ENCODE data around the gene NXPE1. TPM values are rescaled to one million over a fixed set of nuclear protein-coding genes. Genes with fewer than 3 reads are reported as not detected.

NXPE1 gene
- total RNA-seq, 2 experiments from 2014 or later, result not detected

- Mint-ChIP-seq H3K36me3 (ENCODE audit: low read depth) (no peaks in the 10 kb centered on the region), H3K27me3 (ENCODE audit: low read depth) (peaks cover 11% of the 10 kb centered on the region), H3K27ac (no peak overlapping the region), H3K9me3 (no peaks in the 10 kb centered on the region), H3K4me3 (no peak overlapping the region), H3K4me1 (ENCODE audit: low read depth) (no peaks in the 10 kb centered on the region)
- CTCF ChIA-PET, result no interaction called here
- no peak for DNase-seq
- intact Hi-C loops (cut with micrococcal nuclease), result no loop called here
Observed at GRCh38 chr11:114596175-114596919, 36.7 kb upstream of the NXPE1 start.

GRCh38 chr11:114595571-114595970 lies 35.9 kb upstream of the NXPE1 start, which contains the start of gene NXPE4:
Gene NXPE4, minus strand, starts transcription at chr11:114595786. Its CDS starts 1,027 bp downstream, at chr11:114594759.
- no peak within 1 kb of the TSS for H3K4me3 Mint-ChIP-seq

DNA sequence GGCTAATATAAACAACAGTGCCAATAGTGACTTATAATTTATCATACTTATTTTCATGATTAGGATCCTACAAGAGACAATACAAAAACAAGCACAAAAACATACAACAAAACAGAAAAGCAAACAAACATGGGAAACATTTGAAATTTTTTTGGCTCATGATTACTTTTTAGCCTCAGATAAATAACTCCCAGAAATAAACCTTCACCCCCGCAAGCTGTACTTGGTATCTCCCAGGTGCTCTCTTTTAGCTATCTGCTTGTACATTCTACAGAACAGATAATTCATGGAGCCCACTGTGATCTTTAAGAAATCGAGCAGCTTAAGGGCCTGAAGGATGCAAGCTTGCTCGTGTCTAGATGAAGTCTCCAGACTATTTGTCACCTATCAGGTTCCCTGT lies 35.0 kb upstream of the NXPE1 start:
- no peak for DNase-seq
- Mint-ChIP-seq H3K4me3 (no peak overlapping the region), H3K27me3 (ENCODE audit: low read depth) (peaks cover 19% of the 10 kb centered on the region), H3K4me1 (ENCODE audit: low read depth) (no peaks in the 10 kb centered on the region), H3K27ac (no peak overlapping the region), H3K36me3 (ENCODE audit: low read depth) (no peaks in the 10 kb centered on the region), H3K9me3 (no peaks in the 10 kb centered on the region)
- intact Hi-C loops (cut with micrococcal nuclease), result no loop called here
- CTCF ChIA-PET, result no interaction called here

More at GRCh38 chr11:114595571-114595970, 35.9 kb upstream of the NXPE1 start, which contains the start of gene NXPE4:
- Mint-ChIP-seq H3K36me3 (ENCODE audit: low read depth) (no peaks in the 10 kb centered on the region), H3K4me1 (ENCODE audit: low read depth) (no peaks in the 10 kb centered on the region), H3K27me3 (ENCODE audit: low read depth) (peaks cover 18% of the 10 kb centered on the region), H3K27ac (no peak within 1 kb of the TSS), H3K9me3 (no peaks in the 10 kb centered on the region)
- intact Hi-C loops (cut with micrococcal nuclease), result no loop called here
- CTCF ChIA-PET, result no interaction called here
- DNase-seq, result no peak

DNA sequence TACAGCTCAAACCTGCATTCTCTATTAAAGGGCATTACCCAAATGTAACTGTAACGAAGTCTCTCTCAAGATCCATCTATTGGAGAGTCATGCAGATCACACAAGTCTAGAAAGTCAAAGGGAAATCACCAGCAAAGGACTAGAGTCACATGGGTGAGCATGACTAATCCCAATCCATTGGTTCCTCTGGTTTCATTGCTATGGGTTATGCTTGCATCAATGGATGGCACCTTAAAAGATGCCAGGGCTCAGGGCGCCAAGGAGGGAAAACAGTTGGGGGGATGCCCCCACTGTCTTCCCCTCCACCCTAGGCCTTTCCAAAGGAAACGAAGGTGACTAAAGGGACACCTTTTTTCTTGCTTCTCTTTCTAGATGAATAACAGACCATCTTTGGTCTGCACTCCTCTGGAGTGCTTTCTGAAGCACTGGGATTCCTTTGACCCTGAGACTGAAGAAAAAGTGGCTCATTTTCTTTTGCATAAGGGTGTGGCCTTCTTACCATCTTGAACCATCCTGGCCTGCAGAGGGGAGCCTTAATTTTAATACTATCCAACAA lies 27.8 kb upstream of the NXPE1 start:
- Mint-ChIP-seq H3K4me3 (no peak overlapping the region), H3K9me3 (peaks cover 23% of the 10 kb centered on the region), H3K4me1 (ENCODE audit: low read depth) (no peaks in the 10 kb centered on the region), H3K27me3 (ENCODE audit: low read depth) (peaks cover 18% of the 10 kb centered on the region), H3K27ac (no peak overlapping the region), H3K36me3 (ENCODE audit: low read depth) (peaks cover 4% of the 10 kb centered on the region)
- CTCF ChIA-PET, result interaction anchor here (0.7 kb wide), 1 partner anchor 219 kb away, joined by 4 read pairs; no protein-coding TSS in a partner anchor
- DNase-seq, result no peak
- intact Hi-C loops (cut with micrococcal nuclease), result no loop called here

DNA sequence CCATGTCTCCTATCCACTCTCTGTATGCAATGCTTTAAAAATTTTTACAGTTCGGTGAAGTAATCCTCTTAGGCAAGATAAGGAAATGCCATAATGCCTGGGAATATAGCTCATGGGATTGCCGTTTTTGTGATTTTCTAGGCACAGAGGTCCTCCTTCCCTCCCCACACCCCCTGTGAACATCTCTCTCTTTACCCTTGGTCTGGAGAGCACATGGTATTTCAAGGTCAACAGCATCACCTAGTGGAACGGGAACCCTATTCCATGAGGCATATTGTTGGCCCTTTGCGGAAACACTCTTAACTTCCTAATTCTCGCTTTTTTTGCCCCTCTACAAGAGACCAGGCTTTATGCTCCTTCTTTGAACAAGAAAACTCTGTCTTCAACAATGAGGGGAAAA lies 27.1 kb upstream of the NXPE1 start:
- Mint-ChIP-seq H3K4me3 (no peak overlapping the region), H3K36me3 (ENCODE audit: low read depth) (peaks cover 4% of the 10 kb centered on the region), H3K9me3 (peaks cover 23% of the 10 kb centered on the region), H3K27me3 (ENCODE audit: low read depth) (peaks cover 14% of the 10 kb centered on the region), H3K27ac (no peak overlapping the region), H3K4me1 (ENCODE audit: low read depth) (no peaks in the 10 kb centered on the region)
- CTCF ChIA-PET, result no interaction called here
- no peak for DNase-seq
- intact Hi-C loops (cut with micrococcal nuclease), result no loop called here

DNA sequence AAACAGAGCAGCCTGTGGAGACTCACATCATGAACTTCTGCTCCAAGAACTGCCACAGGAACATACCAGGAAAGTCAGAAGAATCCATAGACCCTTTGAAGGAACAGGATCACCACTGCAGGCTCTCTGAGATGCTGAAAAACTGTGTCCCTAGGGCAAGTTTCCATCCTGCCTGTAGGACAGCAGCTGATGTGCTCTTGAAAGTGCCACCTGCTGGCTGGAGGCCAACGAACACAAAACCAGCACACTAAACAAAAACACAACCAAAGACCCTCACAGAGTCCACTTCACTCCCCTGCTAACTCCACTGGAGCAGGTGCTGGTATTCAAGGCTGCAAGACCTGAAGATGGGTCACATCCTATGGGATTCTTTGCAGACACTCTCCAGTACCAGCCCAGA lies 12.0 kb upstream of the NXPE1 start:
- Mint-ChIP-seq H3K9me3 (peaks cover 11% of the 10 kb centered on the region), H3K27me3 (ENCODE audit: low read depth) (peaks cover 29% of the 10 kb centered on the region), H3K27ac (no peak overlapping the region), H3K4me1 (ENCODE audit: low read depth) (no peaks in the 10 kb centered on the region), H3K36me3 (ENCODE audit: low read depth) (peaks cover 2% of the 10 kb centered on the region), H3K4me3 (no peak overlapping the region)
- intact Hi-C loops (cut with micrococcal nuclease), result no loop called here
- CTCF ChIA-PET, result interaction anchor here (1.2 kb wide), 1 partner anchor 231 kb away, joined by 3 read pairs; no protein-coding TSS in a partner anchor
- DNase-seq, result no peak

DNA sequence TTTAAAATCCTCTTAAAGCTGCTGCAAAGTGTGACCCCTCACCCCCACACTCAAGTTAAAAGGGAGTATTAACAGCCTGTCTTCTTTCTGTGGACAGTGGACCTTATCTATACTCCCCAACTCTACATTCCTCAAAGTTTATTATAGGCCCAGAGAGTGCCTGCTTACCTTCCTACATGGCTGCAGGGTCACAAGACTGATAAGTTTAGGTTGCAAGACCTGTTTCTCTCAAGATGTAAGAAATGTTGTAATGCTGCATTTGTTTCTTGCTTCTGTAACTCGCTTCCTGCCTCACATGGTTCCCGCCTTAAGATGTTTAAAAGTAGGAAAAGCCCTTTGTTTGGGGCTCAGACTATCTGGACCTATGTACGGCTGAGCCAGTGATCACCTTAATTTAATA lies 10.1 kb upstream of the NXPE1 start:
- H3K9me3 Mint-ChIP-seq, result peaks cover 2% of the 10 kb centered on the region
- DNase-seq, result no peak
- H3K4me3 Mint-ChIP-seq, result no peak overlapping the region
- no peaks in the 10 kb centered on the region for H3K4me1 Mint-ChIP-seq (ENCODE audit: low read depth)
- H3K27ac Mint-ChIP-seq, result no peak overlapping the region
- CTCF ChIA-PET, result interaction anchor here (0.6 kb wide), 1 partner anchor 1278 kb away, joined by 3 read pairs; no protein-coding TSS in a partner anchor
- intact Hi-C loops (cut with micrococcal nuclease), result no loop called here
- peaks cover 28% of the 10 kb centered on the region for H3K27me3 Mint-ChIP-seq (ENCODE audit: low read depth)
- H3K36me3 Mint-ChIP-seq (ENCODE audit: low read depth), result peaks cover 2% of the 10 kb centered on the region

DNA sequence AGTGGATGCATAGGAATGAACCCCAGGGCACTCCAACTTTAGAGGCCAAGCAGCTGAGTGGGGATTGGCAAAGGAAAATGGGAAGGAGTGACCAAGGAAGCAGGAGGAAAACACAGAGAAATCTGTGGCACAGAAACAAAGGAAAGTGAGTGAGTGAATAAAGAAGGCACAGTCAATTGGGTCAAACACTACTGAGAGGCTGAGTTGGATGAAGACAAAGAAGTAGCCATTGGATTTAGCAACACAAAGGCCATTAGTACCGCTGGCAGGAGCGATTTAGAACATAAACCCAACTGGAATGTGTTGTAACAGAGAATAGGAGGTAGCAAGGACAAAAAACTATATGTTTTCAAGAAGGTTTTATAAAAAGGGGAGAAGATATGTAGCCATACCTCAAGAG lies 6.6 kb upstream of the NXPE1 start:
- no peaks in the 10 kb centered on the region for H3K36me3 Mint-ChIP-seq (ENCODE audit: low read depth)
- H3K27me3 Mint-ChIP-seq (ENCODE audit: low read depth), result peaks cover 10% of the 10 kb centered on the region
- H3K27ac Mint-ChIP-seq, result no peak overlapping the region
- intact Hi-C loops (cut with micrococcal nuclease), result no loop called here
- no peak for DNase-seq
- no peaks in the 10 kb centered on the region for H3K9me3 Mint-ChIP-seq
- no peak overlapping the region for H3K4me3 Mint-ChIP-seq
- H3K4me1 Mint-ChIP-seq (ENCODE audit: low read depth), result peaks cover 11% of the 10 kb centered on the region
- CTCF ChIA-PET, result no interaction called here

DNA sequence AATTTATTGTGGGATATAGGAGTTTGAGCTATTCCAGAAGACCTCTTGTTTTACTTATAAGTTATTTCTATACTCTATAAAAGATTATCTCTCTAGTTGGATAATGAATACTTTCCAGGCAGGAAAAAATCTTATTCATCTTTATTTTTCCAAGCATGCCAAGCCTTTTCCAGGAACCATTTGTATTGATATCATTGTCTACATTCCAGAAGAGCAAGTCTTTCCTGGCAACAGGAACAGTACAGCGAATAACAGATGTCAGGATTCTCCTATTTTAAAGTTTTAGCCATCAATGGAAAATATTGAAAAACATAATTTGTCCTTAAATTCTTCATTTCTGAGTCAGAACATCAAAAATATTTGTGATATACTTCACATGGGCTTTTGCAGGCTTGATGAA lies 5.2 kb upstream of the NXPE1 start:
- no peaks in the 10 kb centered on the region for H3K36me3 Mint-ChIP-seq (ENCODE audit: low read depth)
- CTCF ChIA-PET, result no interaction called here
- H3K4me3 Mint-ChIP-seq, result no peak overlapping the region
- peaks cover 11% of the 10 kb centered on the region for H3K4me1 Mint-ChIP-seq (ENCODE audit: low read depth)
- intact Hi-C loops (cut with micrococcal nuclease), result loop anchor here (5.0 kb wide), 1 partner anchor 123 kb away; no protein-coding TSS in a partner anchor
- H3K27ac Mint-ChIP-seq, result no peak overlapping the region
- H3K27me3 Mint-ChIP-seq (ENCODE audit: low read depth), result peaks cover 5% of the 10 kb centered on the region
- no peaks in the 10 kb centered on the region for H3K9me3 Mint-ChIP-seq
- DNase-seq, result no peak

GRCh38 chr11:114563077-114563476 lies 3.4 kb upstream of the NXPE1 start:
- CTCF ChIA-PET, result interaction anchor here (1.1 kb wide), 1 partner anchor 124 kb away, joined by 3 read pairs; the partner anchor contains the start of gene REXO2
- H3K36me3 Mint-ChIP-seq (ENCODE audit: low read depth), result no peaks in the 10 kb centered on the region
- DNase-seq, result no peak
- no peak overlapping the region for H3K4me3 Mint-ChIP-seq
- intact Hi-C loops (cut with micrococcal nuclease), result loop anchor here (5.0 kb wide), 1 partner anchor 121 kb away; no protein-coding TSS in a partner anchor
- H3K9me3 Mint-ChIP-seq, result no peaks in the 10 kb centered on the region
- H3K27ac Mint-ChIP-seq, result peak overlapping the region; percentile 20
- peaks cover 11% of the 10 kb centered on the region for H3K4me1 Mint-ChIP-seq (ENCODE audit: low read depth)
- peaks cover 2% of the 10 kb centered on the region for H3K27me3 Mint-ChIP-seq (ENCODE audit: low read depth)

DNA sequence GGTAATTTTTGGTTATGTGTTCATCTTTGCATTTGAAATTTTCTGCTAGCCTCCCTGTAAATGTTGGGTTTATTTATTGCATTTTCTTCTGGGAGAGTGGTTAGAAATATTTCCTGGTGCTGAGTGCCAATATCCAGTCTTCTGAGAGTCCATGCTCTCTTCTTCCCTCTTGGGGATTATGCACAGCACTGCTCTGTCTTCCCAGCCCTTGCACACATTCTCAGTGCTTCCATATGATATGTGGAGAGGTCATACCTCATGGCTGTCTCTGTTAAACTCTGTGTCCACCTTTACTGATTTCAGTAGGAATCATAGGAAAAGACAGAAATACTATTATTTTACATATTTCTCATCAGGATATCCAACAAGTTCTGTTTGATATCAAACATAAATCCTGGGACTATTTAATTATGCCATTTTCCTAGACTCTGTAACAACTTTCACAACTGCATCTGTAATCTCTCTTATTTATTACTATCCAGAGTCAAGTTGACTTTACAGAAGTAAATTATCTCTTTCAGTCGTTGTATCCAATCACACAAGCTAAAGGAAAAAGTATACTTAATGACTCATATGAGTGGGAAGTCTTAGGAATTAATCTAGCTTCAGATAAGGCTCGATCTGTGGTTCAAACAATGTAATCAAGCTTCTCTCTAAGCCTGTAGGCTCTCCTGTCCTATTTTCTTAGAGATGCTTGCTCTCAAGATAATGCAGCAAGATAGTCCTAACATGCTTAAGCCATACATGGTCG lies 2.7 kb upstream of the NXPE1 start:
- Mint-ChIP-seq H3K9me3 (no peaks in the 10 kb centered on the region), H3K27ac (peak overlapping the region; percentile 20), H3K4me1 (ENCODE audit: low read depth) (peaks cover 11% of the 10 kb centered on the region), H3K36me3 (ENCODE audit: low read depth) (no peaks in the 10 kb centered on the region), H3K27me3 (ENCODE audit: low read depth) (peaks cover 2% of the 10 kb centered on the region), H3K4me3 (no peak overlapping the region)
- DNase-seq, result no peak
- intact Hi-C loops (cut with micrococcal nuclease), result loop anchor here (5.0 kb wide), 1 partner anchor 120 kb away; no protein-coding TSS in a partner anchor
- CTCF ChIA-PET, result interaction anchor here (1.1 kb wide), 1 partner anchor 123 kb away, joined by 3 read pairs; the partner anchor contains the start of gene REXO2

DNA sequence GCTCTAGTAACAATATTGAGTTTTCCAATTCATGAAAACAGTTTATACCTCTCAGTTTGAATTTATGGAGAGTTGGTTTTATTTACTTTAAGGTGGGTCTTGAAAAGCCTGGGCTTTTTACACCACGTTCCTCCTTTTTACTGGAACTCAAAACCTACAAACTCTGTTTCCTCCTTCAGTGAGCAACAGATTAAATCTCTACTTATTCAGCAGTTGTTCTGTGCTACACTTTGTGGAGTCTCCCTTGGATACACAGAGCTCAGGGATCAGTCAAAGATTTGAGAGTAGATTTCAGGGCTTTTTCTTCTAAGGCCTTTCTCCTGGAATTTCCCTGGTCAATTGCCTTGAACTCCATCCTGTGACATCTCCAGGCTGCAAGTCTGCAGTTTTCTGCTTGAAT lies 3.5 kb downstream of the NXPE1 start:
- CTCF ChIA-PET, result no interaction called here
- H3K4me1 Mint-ChIP-seq (ENCODE audit: low read depth), result no peaks in the 10 kb centered on the region
- no peaks in the 10 kb centered on the region for H3K36me3 Mint-ChIP-seq (ENCODE audit: low read depth)
- H3K4me3 Mint-ChIP-seq, result no peak overlapping the region
- intact Hi-C loops (cut with micrococcal nuclease), result no loop called here
- no peaks in the 10 kb centered on the region for H3K9me3 Mint-ChIP-seq
- no peak overlapping the region for H3K27ac Mint-ChIP-seq
- no peak for DNase-seq
- no peaks in the 10 kb centered on the region for H3K27me3 Mint-ChIP-seq (ENCODE audit: low read depth)

Measured in activated naive CD4-positive, alpha-beta T cell treated with anti-CD3 and anti-CD28 coated beads for 36 hours (primary cell).